GM18858 (cell line): ENCODE data around the gene CXCL1.

Experiments
- ATAC-seq: cut with Tn5 transposase; IDR thresholded peaks from one replicate; pipeline ENCODE4 v1.9.1; 2021; ENCODE audit not compliant: unreplicated experiment

Gene CXCL1

GRCh38 chr4:73850261-73850970 is 18.8 kb upstream of the CXCL1 start:
- no peak for ATAC-seq

- ATAC-seq, result no peak
Observed at GRCh38 chr4:73851293-73851692, 17.9 kb upstream of the CXCL1 start.

- no peak for ATAC-seq
Observed at GRCh38 chr4:73852771-73853170, 16.4 kb upstream of the CXCL1 start.

- ATAC-seq, result no peak
Observed at GRCh38 chr4:73853246-73853704, 15.9 kb upstream of the CXCL1 start, which contains the start of gene PF4V1. TSS of gene PF4V1 (plus strand) at chr4:73853296. CDS start at chr4:73853363, 67 bp downstream.

GRCh38 chr4:73853718-73854473 is 15.3 kb upstream of the CXCL1 start:
- ATAC-seq, result no peak

GRCh38 chr4:73855406-73855805 is 13.8 kb upstream of the CXCL1 start:
- ATAC-seq, result no peak

GRCh38 chr4:73856518-73856917 is 12.7 kb upstream of the CXCL1 start:
- ATAC-seq, result no peak

GRCh38 chr4:73859614-73860088 is 9.5 kb upstream of the CXCL1 start:
- no peak for ATAC-seq

GRCh38 chr4:73860181-73860580 is 9.0 kb upstream of the CXCL1 start:
- no peak for ATAC-seq

GRCh38 chr4:73860917-73861316 is 8.3 kb upstream of the CXCL1 start:
- ATAC-seq, result no peak

GRCh38 chr4:73862322-73862721 is 6.9 kb upstream of the CXCL1 start:
- no peak for ATAC-seq

- no peak for ATAC-seq
Observed at GRCh38 chr4:73864365-73864764, 4.8 kb upstream of the CXCL1 start.

GRCh38 chr4:73864961-73865360 is 4.2 kb upstream of the CXCL1 start:
- no peak for ATAC-seq

GRCh38 chr4:73865431-73866096 is 3.6 kb upstream of the CXCL1 start:
- no peak for ATAC-seq

GRCh38 chr4:73866246-73866645 is 2.9 kb upstream of the CXCL1 start:
- no peak for ATAC-seq

- ATAC-seq, result no peak
Observed at GRCh38 chr4:73867783-73868182, 1.4 kb upstream of the CXCL1 start.

- ATAC-seq, result no peak
Observed at GRCh38 chr4:73868206-73869129, 725 bp upstream of the CXCL1 start.

GRCh38 chr4:73870260-73870659 is 1.1 kb downstream of the CXCL1 start:
- ATAC-seq, result no peak

- no peak for ATAC-seq
Observed at GRCh38 chr4:73870768-73871167, 1.6 kb downstream of the CXCL1 start.

GRCh38 chr4:73871511-73872310 is 2.5 kb downstream of the CXCL1 start:
- no peak for ATAC-seq
